ENCODE results near the gene PAK6.

The PAK6 gene

GRCh38 chr15:40238532-40239403, at the start of gene PAK6:
Gene PAK6, plus strand, starts transcription at chr15:40239063. Its CDS starts 25,723 bp downstream, at chr15:40264786.
- no peak for DNase-seq (ENCODE audit: extremely low read depth, low read depth)
- TF ChIP-seq, protein P1, sequence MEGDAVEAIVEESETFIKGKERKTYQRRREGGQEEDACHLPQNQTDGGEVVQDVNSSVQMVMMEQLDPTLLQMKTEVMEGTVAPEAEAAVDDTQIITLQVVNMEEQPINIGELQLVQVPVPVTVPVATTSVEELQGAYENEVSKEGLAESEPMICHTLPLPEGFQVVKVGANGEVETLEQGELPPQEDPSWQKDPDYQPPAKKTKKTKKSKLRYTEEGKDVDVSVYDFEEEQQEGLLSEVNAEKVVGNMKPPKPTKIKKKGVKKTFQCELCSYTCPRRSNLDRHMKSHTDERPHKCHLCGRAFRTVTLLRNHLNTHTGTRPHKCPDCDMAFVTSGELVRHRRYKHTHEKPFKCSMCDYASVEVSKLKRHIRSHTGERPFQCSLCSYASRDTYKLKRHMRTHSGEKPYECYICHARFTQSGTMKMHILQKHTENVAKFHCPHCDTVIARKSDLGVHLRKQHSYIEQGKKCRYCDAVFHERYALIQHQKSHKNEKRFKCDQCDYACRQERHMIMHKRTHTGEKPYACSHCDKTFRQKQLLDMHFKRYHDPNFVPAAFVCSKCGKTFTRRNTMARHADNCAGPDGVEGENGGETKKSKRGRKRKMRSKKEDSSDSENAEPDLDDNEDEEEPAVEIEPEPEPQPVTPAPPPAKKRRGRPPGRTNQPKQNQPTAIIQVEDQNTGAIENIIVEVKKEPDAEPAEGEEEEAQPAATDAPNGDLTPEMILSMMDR (IDR thresholded peaks at IDR 0.05; ENCODE audit: low read depth, low read length) = no peak

GRCh38 chr15:40190591-40190990, 48.3 kb upstream of the PAK6 start:
- DNase-seq (ENCODE audit: extremely low read depth, low read depth) = no peak

DNA sequence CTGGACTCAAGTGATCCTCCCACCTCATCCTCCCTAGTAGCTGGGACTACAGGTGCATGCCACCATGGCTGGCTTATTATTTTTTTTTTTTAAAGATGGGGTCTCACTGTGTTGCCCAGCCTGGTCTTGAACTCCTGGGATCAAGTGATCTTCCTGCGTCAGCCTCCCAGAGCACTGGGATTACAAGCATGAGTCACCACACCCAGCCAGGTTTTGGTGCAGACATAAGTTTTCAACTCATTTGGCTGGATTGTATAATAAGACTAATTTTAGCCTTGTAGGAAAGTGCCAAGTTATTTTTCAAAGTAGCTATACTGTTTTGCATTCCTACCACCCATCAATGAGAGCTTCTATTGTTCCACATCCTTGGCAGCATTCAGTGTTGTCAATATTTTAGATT, 45.9 kb upstream of the PAK6 start:
- DNase-seq (ENCODE audit: extremely low read depth, low read depth) = no peak
- TF ChIP-seq, protein P1 (IDR thresholded peaks at IDR 0.05; ENCODE audit: low read depth, low read length) = no peak

More at GRCh38 chr15:40190591-40190990, 48.3 kb upstream of the PAK6 start:
- TF ChIP-seq, protein P1 (IDR thresholded peaks at IDR 0.05; ENCODE audit: low read depth, low read length) = no peak

DNA sequence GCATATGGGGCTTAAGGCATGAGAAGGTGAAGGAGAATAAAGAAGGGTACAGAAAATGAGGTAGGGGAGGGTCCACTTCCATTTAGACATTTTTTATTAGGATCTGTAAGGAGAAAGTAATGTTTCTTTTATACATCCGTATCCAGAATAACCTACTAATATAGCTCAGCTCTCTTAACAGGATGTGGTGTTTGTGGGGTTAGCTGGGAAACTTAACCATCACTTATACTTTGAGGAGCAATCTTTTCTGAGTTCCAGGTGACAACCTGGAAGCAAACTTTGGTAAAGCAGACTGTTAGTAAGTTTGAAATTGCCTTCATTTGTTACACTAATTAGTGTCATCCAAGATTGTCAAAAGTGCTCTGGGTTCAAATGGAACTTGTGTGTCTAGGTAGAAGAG, 41.4 kb upstream of the PAK6 start:
- no peak for DNase-seq (ENCODE audit: extremely low read depth, low read depth)
- TF ChIP-seq, protein P1 (IDR thresholded peaks at IDR 0.05; ENCODE audit: low read depth, low read length) = no peak

GRCh38 chr15:40198355-40199085, 40.3 kb upstream of the PAK6 start:
- DNase-seq (ENCODE audit: extremely low read depth, low read depth) = no peak
- TF ChIP-seq, protein P1 (IDR thresholded peaks at IDR 0.05; ENCODE audit: low read depth, low read length) = no peak

- no peak for DNase-seq (ENCODE audit: extremely low read depth, low read depth)
- TF ChIP-seq, protein P1 (IDR thresholded peaks at IDR 0.05; ENCODE audit: low read depth, low read length) = no peak
Observed at GRCh38 chr15:40204100-40204499, 34.8 kb upstream of the PAK6 start.
